NCI-H187 (cell line): Measurements from ENCODE around the gene ETS1.
"Not testable (repeated sequence)": the region's sequence is repeated elsewhere in the genome, so short reads cannot be mapped to it uniquely, and the experiment has no call there.

Source experiments
- DNase-seq, 2 experiments: peaks; one replicate each; lab custom pipeline; 2025; lab: John Stamatoyannopoulos, UW

Gene ETS1

GRCh38 chr11:128462189-128462588, 125.2 kb downstream of the ETS1 start:
- DNase-seq: no peak

GRCh38 chr11:128458321-128458720, 129.0 kb downstream of the ETS1 start:
- no peak for DNase-seq

DNA sequence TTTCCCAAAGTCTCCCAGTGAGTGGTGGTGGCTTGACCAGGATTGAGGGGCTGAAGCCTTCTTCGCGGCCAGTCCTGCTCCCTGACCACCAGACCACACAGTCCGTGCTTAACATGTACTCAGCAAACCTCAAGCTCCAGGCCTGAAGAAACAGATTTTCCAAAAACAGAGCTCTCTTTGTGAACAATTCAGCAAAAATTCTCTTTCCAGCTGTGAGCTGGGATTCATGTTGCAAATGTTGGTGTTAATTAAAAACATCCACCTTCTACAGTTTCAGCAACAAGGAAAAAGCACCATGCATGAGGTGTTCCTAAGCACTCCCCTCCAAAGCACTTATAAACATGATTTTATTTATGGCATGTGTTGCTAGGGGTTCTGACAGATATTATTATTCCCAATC, 129.5 kb downstream of the ETS1 start:
- DNase-seq: no peak

DNA sequence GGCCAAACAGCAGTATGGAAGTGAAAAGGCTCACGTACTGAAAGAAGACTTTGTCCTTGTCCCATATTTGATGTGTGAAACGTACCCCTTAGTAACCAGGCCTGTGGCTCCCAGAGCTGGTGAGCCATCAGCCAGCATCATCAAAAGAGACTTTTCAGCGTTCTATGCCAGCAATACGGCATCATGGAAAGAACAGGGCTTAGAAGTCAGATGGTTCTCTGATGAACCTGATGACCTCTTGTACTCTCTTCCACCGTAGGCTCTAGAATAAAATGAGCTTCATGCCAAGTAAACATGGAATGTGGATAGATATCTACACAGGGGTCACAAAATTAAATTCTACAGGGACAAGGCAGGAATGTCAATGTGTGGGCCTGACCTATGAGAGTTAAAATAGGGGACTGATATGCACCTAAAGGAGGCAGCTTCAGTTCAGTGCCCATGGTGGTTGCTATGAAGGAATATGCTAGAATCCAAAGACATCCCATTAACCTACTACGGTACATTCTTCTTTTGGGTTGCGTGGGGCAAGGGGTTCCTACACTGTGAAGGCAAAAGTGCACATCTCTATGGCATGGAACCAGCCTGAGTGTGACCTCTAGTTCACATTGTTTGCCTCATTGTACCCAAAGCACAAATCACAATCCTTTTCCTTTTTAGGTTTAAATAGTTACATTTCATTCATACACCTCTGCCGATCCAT, 130.6 kb downstream of the ETS1 start:
- no peak for DNase-seq

DNA sequence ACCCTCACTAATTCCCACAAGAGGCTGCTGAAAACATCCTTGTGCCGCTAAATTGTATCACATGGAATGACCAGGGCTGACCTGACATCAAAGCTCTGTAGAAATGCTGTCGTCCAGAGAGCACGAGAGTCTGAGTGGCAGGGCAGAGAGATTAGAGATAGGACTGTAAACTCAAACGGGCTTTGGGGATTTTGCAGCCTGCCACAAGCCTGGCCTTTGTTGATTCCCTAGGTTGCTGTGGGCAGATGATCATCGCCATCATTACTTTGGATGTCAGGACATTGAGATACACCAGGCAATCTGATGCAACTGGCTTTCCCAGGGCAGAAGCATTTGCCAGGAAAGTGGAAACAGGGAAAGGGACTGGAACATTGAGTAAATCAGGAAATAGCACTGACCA, 131.6 kb downstream of the ETS1 start:
- no peak for DNase-seq

DNA sequence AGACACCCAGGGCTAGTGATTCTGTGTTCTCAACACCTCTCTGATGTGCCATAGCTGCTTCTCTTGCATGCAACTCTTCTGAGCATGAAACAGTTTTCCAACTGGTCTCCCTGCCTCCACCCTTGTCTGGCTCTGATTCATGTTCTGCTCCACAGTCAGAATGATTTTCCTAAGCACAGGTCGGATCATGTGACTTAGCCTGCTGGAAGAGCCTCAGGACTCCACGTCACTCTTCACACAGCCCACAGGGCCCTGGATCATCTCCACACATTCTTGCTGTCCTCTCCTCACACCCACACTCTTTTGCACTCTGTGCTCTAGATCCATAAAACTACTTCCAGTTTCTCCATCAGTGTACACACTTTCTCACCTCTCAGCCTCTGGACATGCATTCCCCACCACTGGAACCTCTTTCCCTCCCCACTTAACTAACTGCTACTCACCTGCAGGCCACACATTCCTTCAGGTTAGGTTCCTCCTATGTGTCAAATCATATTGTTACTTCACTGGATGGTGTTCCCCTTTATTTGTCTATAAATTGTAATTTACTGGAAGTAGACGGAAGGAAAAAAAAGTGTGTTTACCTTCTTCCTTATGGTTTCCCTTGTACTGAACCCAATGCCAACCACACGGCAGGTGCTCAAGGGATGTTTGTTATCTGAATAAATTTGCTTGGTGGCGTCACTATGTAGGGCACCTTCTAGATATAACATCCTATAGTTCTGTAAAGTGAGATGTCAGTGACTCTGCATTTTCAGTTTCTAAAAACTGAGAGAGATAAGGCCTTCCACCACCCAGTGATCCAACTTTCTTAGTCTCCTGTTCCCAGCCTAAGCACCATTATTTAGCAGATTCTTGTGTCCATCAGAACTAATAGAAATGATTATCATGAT, 133.7 kb downstream of the ETS1 start:
- DNase-seq: no peak

- no peak for DNase-seq
These were observed 135.5 kb downstream of the ETS1 start for GRCh38 chr11:128451652-128452470.

DNA sequence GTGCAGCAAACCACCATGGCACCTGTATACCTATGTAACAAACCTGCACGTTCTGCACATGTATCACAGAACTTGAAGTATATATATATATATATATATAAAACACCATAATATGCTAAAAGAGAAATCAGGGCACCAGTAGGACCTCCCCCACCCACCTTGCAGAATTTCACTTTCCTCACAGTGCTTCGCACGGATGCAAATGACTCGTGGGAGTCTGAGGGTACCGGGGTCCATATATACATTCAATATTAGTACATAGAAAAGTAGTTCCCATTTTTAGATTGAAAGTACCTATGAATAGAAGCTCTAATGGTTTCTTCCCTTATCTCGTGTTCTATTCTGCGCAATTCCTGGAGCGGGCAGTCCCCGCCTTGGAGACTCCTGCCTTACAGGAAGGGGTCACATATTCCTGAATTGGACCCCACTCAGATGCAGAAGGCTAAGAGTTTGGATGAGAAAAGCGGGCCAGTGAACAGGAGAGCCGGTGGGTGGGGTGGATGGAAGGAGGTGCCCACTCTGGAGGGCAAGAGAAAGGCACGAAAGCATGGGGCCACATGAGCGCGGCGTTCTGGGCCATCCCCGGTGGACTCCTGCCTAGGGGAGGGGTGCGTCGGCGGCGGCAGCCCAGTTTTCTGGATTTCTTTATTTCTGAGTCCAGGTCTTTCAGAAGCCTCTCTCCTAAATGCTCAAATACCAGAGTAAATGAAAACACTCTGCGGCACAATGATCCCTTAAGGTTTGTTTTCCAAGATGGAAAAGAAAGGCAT, 136.3 kb downstream of the ETS1 start:
- no peak for DNase-seq

- not testable (repeated sequence) for DNase-seq
These were observed 136.9 kb downstream of the ETS1 start for GRCh38 chr11:128450425-128450824.

- no peak for DNase-seq
These were observed 138.2 kb downstream of the ETS1 start for GRCh38 chr11:128448981-128449713.

DNA sequence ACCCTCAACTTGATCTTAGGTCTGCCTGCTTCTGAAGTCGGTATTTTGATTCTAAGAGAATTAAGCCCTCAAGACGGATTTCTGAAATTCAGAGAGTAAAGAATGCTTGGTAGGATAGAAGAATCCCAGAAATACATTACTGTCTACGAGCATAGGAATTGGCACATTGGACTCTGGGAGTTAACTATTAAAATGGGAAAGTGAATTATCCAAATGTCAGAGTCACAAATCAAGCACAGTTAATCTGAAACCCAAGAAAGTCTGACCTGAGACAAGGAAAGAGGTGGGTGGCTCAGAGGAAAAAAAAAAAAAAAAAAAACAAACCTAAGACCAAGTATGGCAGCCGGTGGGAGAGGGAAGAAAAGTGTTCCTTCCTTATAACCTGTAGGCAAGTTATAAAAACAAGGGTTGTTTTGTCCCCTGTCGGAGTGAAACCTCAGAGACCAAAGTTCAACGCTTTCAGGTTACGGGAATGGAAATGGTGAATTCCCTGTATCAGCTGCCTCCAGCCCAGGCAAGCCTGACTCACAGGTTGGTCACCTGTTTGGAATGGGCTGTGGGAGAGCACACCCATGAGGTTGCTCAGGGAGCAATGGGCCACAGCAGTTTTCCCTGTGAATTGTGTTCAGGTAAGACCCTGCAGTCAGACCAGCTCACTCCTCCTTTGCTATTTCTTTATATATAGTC, 139.0 kb downstream of the ETS1 start:
- DNase-seq: no peak

- no peak for DNase-seq
These were observed 140.1 kb downstream of the ETS1 start for GRCh38 chr11:128447233-128447632.

- DNase-seq: not testable (repeated sequence)
These were observed 141.4 kb downstream of the ETS1 start for GRCh38 chr11:128445921-128446320.

GRCh38 chr11:128437136-128437535, 150.2 kb downstream of the ETS1 start:
- DNase-seq: no peak

DNA sequence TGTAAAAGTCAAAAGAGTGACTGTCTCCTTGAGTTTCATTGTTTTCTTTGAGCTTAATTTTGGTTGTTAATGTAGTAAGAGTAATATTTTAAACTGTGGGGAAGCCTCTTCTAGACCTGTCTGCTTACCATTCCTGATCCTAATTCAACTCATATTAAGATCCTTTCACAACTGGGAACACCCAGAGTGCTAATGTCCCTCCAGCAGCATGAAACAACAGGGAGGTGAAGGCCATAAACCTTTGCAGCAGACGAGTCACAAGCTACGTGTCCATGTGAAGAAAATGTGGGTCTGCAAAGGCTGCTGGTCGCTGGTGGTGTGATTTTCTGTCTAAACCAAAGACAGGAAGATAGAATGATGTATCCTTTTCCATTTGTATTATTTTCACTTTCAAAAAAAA, 152.5 kb downstream of the ETS1 start:
- DNase-seq: no peak

- no peak for DNase-seq
These were observed 152.9 kb downstream of the ETS1 start for GRCh38 chr11:128434411-128434810.

GRCh38 chr11:128432926-128433325, 154.4 kb downstream of the ETS1 start:
- DNase-seq: no peak

DNA sequence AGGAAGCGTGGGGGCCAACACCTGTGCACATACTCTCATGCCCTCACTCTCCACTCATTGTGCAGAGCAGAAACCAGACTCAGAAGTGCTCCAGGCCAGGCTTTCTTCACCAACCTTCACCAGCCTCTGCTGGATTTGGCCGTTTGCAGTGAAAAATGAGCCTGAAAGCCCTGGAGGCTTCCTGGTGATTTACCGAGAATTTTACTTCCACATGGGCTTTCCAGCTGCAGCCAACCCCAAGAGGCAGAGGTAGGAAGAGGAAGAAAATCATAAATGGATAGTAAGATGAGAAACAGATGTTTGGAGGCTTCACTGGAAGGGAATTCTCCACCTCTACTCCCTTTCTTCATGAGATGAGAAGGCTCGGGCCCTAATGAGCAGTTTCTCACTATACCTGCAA, 155.4 kb downstream of the ETS1 start:
- DNase-seq: no peak

- no peak for DNase-seq
These were observed 158.4 kb downstream of the ETS1 start for GRCh38 chr11:128428935-128429334.

DNA sequence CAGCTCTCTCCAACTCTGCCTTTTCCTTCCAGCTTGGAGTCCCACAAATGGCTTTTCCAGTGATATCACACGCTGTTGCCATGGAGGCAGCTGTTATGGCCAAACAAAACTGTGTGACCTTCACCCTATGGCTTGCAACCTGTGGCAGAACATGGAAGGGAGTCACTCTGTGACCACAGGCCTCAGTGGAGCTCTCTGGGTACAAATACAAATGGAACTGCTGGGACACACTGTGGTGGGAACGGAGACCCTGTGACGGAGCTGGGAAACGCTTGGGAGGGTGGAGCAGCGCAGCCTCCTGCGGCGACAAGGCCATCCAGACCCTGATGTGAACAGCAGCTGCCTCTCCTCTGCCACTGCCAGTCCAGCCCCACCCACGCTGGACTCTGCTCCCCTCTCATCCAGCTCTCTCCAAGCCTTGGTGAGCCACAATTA, 162.5 kb downstream of the ETS1 start:
- DNase-seq: no peak
